ENCODE measurements around the gene MED16.
"Not testable (repeated sequence)": the region's sequence is repeated elsewhere in the genome, so short reads cannot be mapped to it uniquely, and the experiment has no call there.

MED16 gene

DNA sequence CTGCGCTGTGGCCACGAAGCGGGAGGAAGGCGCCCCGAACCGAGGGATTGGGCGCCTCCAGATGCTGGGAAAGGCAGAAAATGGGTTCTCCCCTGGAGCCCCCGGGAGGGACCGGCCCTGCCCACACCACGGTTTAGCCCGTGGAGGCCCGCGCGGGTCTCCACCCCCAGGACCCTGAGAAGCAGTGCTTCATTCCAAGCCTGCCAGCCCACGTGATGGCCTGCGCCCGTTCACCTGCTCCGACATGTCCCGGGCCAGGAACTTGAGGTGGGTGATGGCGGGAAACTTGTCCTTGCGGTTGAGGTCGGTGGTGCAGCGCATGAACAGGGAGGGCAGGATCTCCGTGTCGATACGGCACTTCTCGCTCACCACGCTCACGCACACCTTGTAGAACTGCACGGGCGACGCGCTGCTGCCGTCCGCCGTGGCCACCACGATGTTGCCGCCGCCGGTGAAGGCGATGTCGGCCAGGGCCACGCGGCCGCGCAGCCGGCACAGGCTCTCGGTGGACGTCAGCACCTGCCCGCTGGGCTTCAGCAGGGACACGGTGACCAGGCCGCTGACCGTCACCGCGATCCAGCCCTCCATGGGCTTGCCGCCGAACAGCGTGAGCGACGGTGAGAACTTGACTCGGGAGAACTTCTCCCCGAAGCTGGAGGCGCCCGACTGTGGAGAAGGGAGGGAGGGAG, 7.3 kb downstream of the MED16 start:
- DNase-seq: no peak

- no peak for DNase-seq
Measured at GRCh38 chr19:884420-885211, 8.4 kb downstream of the MED16 start.

DNA sequence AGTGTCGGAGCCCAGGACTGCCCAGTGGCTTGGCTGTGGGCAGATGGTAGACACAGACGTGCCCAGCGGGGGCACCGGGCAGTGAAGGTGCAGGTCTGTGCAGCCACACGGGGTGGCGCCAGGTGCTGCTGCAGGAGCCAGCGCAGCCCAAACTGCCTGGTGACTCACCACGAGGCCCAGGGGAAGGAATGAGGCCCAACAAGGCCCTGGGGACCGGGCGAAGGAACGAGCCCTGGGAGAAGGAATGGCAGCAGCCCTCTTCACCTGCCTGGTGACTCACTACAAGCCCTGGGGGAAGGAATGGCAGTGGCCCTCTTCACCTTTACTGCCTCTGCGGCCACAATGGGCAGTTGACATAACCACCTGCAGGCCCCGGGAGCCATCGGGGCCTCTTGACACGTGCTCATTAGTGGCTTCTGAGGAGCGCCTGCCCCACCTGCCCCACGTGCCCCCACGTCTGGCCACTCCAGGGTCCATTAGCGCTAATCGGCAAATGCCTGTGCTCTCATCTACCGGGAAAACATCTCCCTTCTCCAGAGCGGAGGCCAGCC, 9.3 kb downstream of the MED16 start:
- DNase-seq: no peak

GRCh38 chr19:882871-883497, 10.0 kb downstream of the MED16 start:
- DNase-seq: no peak

- DNase-seq: no peak
Measured at GRCh38 chr19:881385-882071, 11.5 kb downstream of the MED16 start.

- DNase-seq: no peak
Measured at GRCh38 chr19:879711-880438, 13.1 kb downstream of the MED16 start.

GRCh38 chr19:878751-879561, 14.0 kb downstream of the MED16 start:
- DNase-seq: not testable (repeated sequence)

DNA sequence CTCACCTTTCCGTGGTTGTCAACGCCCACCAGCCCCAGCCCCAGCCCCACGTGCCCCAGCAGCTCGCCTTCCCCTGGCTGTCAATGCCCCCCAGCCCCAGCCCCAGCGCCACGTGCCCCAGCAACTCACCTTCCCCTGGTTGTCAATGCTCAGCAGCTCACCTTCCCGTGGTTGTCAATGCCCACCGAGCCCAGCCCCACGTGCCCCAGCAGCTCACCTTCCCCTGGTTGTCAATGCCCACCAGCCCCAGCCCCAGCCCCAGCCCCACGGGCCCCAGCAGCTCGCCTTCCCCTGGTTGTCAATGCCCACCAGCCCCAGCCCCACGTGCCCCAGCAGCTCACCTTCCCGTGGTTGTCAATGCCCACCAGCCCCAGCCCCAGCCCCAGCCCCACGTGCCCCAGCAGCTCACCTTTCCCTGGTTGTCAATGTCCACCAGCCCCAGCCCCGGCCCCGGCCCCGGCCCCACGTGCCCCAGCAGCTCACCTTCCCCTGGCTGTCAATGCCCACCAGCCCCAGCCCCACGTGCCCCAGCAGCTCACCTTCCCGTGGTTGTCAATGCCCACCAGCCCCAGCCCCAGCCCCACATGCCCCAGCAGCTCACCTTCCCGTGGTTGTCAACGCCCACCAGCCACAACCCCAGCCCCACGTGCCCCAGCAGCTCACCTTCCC, 14.9 kb downstream of the MED16 start:
- not testable (repeated sequence) for DNase-seq

GRCh38 chr19:876780-877314, 16.1 kb downstream of the MED16 start:
- no peak for DNase-seq

DNA sequence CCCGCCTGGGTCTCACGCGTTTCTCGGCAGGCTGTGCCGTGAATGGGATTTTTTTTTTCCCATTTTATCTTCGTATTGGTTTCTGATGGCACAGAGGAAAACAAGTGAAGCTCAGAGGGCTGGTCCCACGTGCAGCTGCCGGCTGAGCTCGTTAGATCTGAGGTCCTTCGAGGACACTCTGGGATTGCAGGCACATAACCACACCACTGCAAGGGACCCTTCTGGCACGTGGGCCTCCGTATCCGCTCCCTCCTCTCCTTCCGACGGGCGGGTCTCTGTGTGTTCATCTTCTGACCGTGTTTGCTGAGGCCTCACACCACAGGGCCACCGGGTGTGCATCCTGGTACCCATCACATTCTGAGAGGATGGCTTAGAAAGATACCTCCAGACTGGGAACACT, 16.9 kb downstream of the MED16 start:
- no peak for DNase-seq

DNA sequence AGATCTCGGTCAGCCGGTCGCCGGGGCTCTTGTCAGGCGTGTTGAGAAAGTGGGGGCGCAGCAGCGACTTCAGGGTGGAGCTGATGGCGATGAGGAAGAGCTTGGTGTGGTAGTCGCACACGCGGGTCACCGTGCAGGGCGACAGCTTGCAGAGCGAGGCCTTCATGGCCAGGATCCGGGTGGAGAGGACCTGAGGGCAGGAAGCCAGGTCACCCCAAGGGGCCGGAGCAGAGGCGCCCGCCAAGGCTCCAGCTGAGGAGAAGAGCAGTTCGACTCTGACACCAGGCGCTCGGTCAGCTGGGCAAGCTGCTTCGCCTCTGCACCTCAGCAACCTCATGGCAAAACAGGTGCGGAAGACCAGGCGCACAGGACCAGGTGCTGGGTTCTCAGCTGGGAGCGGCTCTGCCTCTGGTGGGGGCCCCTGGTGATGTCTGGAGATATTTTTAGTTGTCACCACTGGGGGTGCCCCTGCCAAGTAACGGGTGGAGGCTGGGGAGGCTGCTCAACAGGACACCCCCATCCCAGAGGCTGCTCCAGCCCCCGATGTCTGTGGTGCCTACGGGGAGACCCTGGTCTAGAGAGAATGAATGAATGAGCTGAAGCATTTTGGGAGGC, 17.6 kb downstream of the MED16 start:
- DNase-seq: no peak

DNA sequence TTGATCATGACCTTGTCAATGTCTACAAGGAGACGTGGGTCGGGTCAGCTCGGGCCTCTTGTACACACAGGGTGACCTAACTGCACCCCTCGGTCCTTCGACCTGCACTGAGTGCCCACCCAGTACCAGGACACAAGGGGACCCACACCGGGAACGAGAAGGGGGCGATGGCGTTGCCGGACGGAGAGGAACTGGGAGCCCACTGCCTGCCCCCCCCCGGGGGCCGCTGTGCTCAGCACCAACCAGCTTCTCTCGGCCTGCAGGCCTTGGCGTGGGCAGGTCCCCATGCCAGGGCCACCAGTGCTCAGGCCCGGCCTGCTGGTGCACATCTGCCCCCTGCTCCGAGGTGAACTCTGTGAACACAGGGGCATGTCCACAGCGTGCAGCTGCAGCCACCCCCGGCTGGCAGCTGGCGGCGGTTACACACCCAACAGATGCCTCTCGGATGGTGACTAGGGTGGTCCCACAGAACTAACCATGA, 19.4 kb downstream of the MED16 start:
- no peak for DNase-seq

- DNase-seq: no peak
Measured at GRCh38 chr19:873084-873483, 19.9 kb downstream of the MED16 start.

DNA sequence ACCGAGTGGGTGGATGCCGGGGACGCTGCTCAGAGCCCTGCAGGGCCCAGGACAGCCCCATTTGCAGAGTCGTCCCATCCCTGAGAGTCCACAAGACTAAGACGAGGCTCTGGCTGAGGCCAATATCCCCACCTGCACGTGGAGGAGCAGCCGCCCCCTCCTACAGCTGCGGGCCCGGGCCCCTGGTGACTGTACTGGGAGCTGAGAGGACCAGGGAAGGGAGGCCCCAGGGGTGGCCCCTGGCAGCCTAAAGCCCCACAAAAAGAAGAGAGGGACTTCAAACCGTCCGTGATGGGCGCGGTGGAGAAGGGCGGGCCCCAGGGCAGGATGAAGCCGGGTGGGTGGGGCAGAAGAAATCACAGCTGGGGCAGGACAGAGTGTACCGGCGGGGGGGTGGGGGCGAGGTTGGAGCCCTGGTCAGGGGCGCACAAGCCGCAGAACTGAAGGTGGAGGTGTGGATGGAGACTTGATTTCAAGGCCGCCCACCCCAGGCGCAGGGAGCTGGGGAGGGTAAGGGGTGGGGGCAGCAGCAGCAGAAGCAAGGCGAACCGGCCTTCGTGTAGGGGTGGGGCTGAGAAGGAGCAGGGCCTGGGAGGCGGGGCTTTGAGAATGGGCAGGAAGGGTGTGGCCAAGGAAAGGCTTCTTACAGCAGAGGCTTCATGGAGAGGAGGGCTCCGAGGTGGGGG, 20.6 kb downstream of the MED16 start:
- no peak for DNase-seq

DNA sequence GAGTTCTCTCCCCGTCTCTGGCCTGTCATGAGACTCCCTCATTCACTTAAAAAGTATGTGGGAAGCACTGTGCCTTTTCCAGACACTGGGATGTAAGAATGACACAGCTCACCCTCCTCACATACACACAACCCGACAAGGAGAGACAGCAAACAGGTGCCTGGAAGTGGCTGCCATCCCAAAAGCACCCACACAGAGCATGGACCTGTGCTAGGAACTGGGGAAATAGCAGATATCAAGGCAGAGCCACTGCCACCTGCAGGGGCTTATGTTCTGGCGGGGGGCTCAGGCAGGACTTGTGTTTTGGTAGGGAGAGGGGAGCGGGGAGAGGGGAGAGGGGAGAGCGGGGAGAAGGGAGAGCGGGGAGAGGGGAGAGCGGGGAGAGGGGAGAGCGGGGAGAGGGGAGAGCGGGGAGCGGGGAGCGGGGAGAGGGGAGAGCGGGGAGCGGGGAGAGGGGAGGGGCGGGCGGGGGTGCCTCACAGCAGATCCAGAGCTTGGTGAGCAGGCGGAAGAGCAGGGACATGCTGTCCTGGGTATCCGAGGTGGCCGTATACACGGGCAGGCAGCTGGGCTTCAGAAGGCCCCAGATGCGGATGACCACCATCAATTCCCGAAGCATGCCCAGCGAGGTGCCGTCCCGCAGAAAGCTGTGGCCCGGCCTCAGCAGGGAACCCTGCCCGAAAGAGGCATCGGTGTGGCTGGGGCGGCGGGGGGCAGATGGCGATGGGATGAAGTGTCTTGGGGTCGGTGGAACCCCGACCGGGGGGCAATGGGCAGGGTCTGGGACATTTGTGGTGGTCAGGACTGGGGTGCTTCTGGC, 21.3 kb downstream of the MED16 start:
- DNase-seq: no peak

GRCh38 chr19:870963-871401, 22.0 kb downstream of the MED16 start:
- DNase-seq: no peak

GRCh38 chr19:870314-870713, 22.7 kb downstream of the MED16 start:
- no peak for DNase-seq

All from NCI-H1436 treated with DMSO at 0.1 percent for 48 hours (cell line).